Liver (tissue), 3 donors: ENCODE data around the gene ANKRD44.

Source experiments
- ATF3 ChIP-seq: IDR thresholded peaks from 2 replicates; pipeline ENCODE4 v1.6.1; 2016; ENCODE audit warnings: antibody characterized with exemption
- CTCF ChIP-seq: fragments of 150-350 bp; IDR thresholded peaks from 2 replicates; pipeline ENCODE4 v1.5.1; 2017; ENCODE audit warnings: improper control_type of control experiment, low read depth, low read length; ENCODE audit not compliant: missing input control
- EGR1 ChIP-seq, 2 donors: IDR thresholded peaks; 2 replicates each; pipeline ENCODE4 v1.6.1; 2016 to 2018; ENCODE audit warnings: antibody characterized with exemption in 2 of 2, low read depth in 2 of 2
- FOXA1 ChIP-seq: IDR thresholded peaks from 2 replicates; pipeline ENCODE4 v1.6.1; 2016; ENCODE audit warnings: antibody characterized with exemption
- GABPA ChIP-seq, 2 donors: IDR thresholded peaks in 1 of 2; conservative IDR thresholded peaks in 1 of 2; 2 replicates each; pipeline ENCODE4 v1.6.1; 2016; ENCODE audit warnings: antibody characterized with exemption in 2 of 2, mild to moderate bottlenecking in 1 of 2, moderate library complexity in 1 of 2
- JUND ChIP-seq, 2 donors: IDR thresholded peaks; 2 replicates each; pipeline ENCODE4 v1.6.1; 2016; ENCODE audit warnings: antibody characterized with exemption in 2 of 2
- MAX ChIP-seq: IDR thresholded peaks from 2 replicates; pipeline ENCODE4 v1.6.1; 2016; ENCODE audit warnings: antibody characterized with exemption
- RAD21 ChIP-seq, 2 donors: IDR thresholded peaks; 2 replicates each; pipeline ENCODE4 v1.6.1; 2016; ENCODE audit warnings: antibody characterized with exemption in 2 of 2, mild to moderate bottlenecking in 2 of 2
- REST ChIP-seq: IDR thresholded peaks from 2 replicates; pipeline ENCODE4 v1.6.1; 2016; ENCODE audit warnings: antibody characterized with exemption, mild to moderate bottlenecking
- RXRA ChIP-seq, 2 donors: IDR thresholded peaks; 2 replicates each; pipeline ENCODE4 v1.6.1; 2017 to 2018; ENCODE audit warnings: antibody characterized with exemption in 2 of 2, mild to moderate bottlenecking in 1 of 2
- SP1 ChIP-seq: IDR thresholded peaks from 2 replicates; pipeline ENCODE4 v1.6.1; 2018; ENCODE audit warnings: antibody characterized with exemption, mild to moderate bottlenecking
- TAF1 ChIP-seq: conservative IDR thresholded peaks from 2 replicates; pipeline ENCODE4 v1.6.1; 2016; ENCODE audit warnings: antibody characterized with exemption, mild to moderate bottlenecking
- YY1 ChIP-seq: IDR thresholded peaks from 2 replicates; pipeline ENCODE4 v1.6.1; 2016; ENCODE audit warnings: antibody characterized with exemption, mild to moderate bottlenecking
- ZBTB33 ChIP-seq: IDR thresholded peaks from 2 replicates; pipeline ENCODE4 v1.6.1; 2016; ENCODE audit warnings: antibody characterized with exemption
- donor health status: healthy.
- donor health status: healthy.

GRCh38 chr2:197349699-197350098, 39.1 kb upstream of the ANKRD44 start:
- TF ChIP-seq CTCF (no peak), ATF3 (no peak), REST (no peak), RXRA (IDR thresholded peaks at IDR 0.05) (no peak), MAX (no peak), RAD21 (IDR thresholded peaks at IDR 0.05) (no peak), GABPA (IDR thresholded peaks at IDR 0.05 in 1 of 2, conservative IDR thresholded peaks at IDR 0.05 in 1 of 2) (no peak), SP1 (no peak), FOXA1 (no peak), JUND (IDR thresholded peaks at IDR 0.05) (no peak), TAF1 (no peak), EGR1 (IDR thresholded peaks at IDR 0.05; ENCODE audit: low read depth in 2 of 2) (no peak), ZBTB33 (no peak), YY1 (no peak)
